ENCODE results near the gene ATXN10.

The ATXN10 gene

DNA sequence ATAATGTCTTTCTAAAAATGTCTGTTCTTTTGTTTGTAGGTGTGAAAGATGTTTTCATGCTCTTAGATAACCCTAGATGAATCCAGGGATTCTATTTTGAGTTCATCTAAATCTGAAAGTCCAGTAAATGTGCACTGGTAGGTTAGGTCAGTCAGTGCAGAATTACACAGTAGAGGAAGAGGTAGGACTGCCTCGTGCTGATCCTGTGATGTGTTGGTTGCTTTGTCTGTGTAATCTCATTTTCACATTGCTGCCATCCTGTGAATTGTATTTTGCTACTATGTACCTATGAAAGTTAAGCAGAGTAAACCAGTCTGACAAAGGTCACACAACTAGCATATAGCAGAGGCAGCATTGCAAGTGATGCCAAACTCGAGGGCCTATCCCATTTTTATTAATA, 36.5 kb downstream of the ATXN10 start:
- Histone ChIP-seq H3K27me3 (ENCODE audit: control insufficient read depth in 1 of 2, insufficient read depth in 1 of 2, low read length in 2 of 2) (no peaks in the 10 kb centered on the region), H3K4ac (ENCODE audit: low read depth in 1 of 2, low read length in 2 of 2) (no peak overlapping the region), H3K36me3 (ENCODE audit: control insufficient read depth in 1 of 2, insufficient read depth in 2 of 2, low read depth in 1 of 2, low read length in 2 of 2) (peaks cover 10 to 67% of the 10 kb centered on the region in 2 experiments), H3K4me2 (ENCODE audit: low read length, poor library complexity, severe bottlenecking) (no peak overlapping the region), H3K14ac (ENCODE audit: low read length in 2 of 2) (no peak overlapping the region), H2BK5ac (ENCODE audit: low read depth, low read length, poor library complexity, severe bottlenecking) (no peak overlapping the region), H2AK5ac (ENCODE audit: low read length, severe bottlenecking) (no peak overlapping the region), H3K27ac (ENCODE audit: low read length, poor library complexity, severe bottlenecking) (peak overlapping the region; percentile 4), H3K9ac (ENCODE audit: low read length) (no peak overlapping the region), H3K4me3 (ENCODE audit: insufficient read depth in 1 of 2, low read depth in 1 of 2, low read length in 2 of 2) (no peak overlapping the region), H3K23ac (ENCODE audit: low read length in 2 of 2) (no peak overlapping the region), H3K9me3 (ENCODE audit: control insufficient read depth, low read length) (no peaks in the 10 kb centered on the region), H3K4me1 (ENCODE audit: control insufficient read depth, insufficient read depth, low read depth, low read length) (peaks cover 8% of the 10 kb centered on the region), H2BK120ac (ENCODE audit: low read depth, low read length) (no peak overlapping the region), H3K79me1 (replicated peaks; ENCODE audit: low read length, poor library complexity, severe bottlenecking) (peaks cover 16% of the 10 kb centered on the region), H2BK12ac (ENCODE audit: low read length in 2 of 2) (no peak overlapping the region), H2BK15ac (ENCODE audit: low read depth, poor library complexity, severe bottlenecking) (no peak overlapping the region), H4K8ac (ENCODE audit: low read length) (no peak overlapping the region), H2AFZ (ENCODE audit: low read depth, low read length) (no peak overlapping the region), H4K91ac (ENCODE audit: low read length) (no peak overlapping the region), H3K18ac (ENCODE audit: low read depth in 1 of 2, low read length in 2 of 2) (no peak overlapping the region)
- 100% methylated on average over 2 of the region's 2 CpGs for WGBS
- no peak for DNase-seq

DNA sequence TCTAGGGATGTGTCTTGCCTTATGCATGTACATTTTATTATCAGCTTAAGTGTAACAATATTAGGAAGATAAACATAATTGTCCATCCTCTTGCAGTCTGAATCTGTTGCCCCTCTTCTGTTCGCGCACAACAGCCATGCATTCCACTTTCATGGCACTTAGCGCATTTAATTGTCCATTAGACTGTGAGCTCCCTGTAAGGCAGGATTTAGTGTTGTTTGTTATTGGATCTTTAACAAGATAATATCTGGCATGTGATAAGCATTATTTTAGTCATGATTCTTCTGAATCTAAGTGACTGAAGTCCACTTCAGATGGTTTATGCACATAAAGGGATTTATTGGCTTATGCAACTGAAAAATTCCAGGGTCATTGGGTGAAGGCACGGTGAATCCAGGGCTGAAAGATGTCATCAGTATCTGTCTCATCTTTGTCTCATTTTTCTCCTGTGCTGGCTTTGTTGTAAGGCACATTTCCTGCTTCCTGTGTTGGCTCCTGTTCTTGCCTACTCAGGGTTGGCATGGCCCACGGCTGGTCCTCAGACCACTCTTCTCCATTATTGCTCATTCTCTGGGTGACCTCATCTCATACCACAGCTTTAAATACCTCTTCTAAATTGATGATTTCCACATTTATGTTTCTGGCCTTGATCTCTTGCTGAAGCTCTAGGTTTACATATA, 37.6 kb downstream of the ATXN10 start:
- peak overlapping the region; percentile 41 for H3K9ac ChIP-seq (ENCODE audit: low read length)
- H3K79me1 ChIP-seq (replicated peaks; ENCODE audit: low read length, poor library complexity, severe bottlenecking): peaks cover 11% of the 10 kb centered on the region
- H3K36me3 ChIP-seq (ENCODE audit: control insufficient read depth in 1 of 2, insufficient read depth in 2 of 2, low read depth in 1 of 2, low read length in 2 of 2): peaks cover 5 to 67% of the 10 kb centered on the region in 2 experiments
- H3K4me1 ChIP-seq (ENCODE audit: control insufficient read depth, insufficient read depth, low read depth, low read length): peaks cover 8% of the 10 kb centered on the region
- H3K4me3 ChIP-seq (ENCODE audit: insufficient read depth in 1 of 2, low read depth in 1 of 2, low read length in 2 of 2): peak overlapping the region in 1 of 2 experiments; percentile 23
- H4K8ac ChIP-seq (ENCODE audit: low read length): no peak overlapping the region
- no peak overlapping the region for H2BK15ac ChIP-seq (ENCODE audit: low read depth, poor library complexity, severe bottlenecking)
- no peaks in the 10 kb centered on the region for H3K27me3 ChIP-seq (ENCODE audit: control insufficient read depth in 1 of 2, insufficient read depth in 1 of 2, low read length in 2 of 2)
- H2AFZ ChIP-seq (ENCODE audit: low read depth, low read length): no peak overlapping the region
- H2AK5ac ChIP-seq (ENCODE audit: low read length, severe bottlenecking): peak overlapping the region; percentile 97
- H3K27ac ChIP-seq (ENCODE audit: low read length, poor library complexity, severe bottlenecking): peak overlapping the region; percentile 68
- H3K18ac ChIP-seq (ENCODE audit: low read depth in 1 of 2, low read length in 2 of 2): peak overlapping the region in 1 of 2 experiments; percentile 82
- H2BK5ac ChIP-seq (ENCODE audit: low read depth, low read length, poor library complexity, severe bottlenecking): no peak overlapping the region
- H3K9me3 ChIP-seq (ENCODE audit: control insufficient read depth, low read length): no peaks in the 10 kb centered on the region
- no peak overlapping the region for H4K91ac ChIP-seq (ENCODE audit: low read length)
- WGBS: 62% methylated on average over 5 of the region's 5 CpGs
- H2BK120ac ChIP-seq (ENCODE audit: low read depth, low read length): no peak overlapping the region
- H3K4me2 ChIP-seq (ENCODE audit: low read length, poor library complexity, severe bottlenecking): no peak overlapping the region
- H3K14ac ChIP-seq (ENCODE audit: low read length in 2 of 2): no peak overlapping the region
- peak; percentile 64 for DNase-seq
- no peak overlapping the region for H3K4ac ChIP-seq (ENCODE audit: low read depth in 1 of 2, low read length in 2 of 2)
- no peak overlapping the region for H2BK12ac ChIP-seq (ENCODE audit: low read length in 2 of 2)
- H3K23ac ChIP-seq (ENCODE audit: low read length in 2 of 2): no peak overlapping the region

GRCh38 chr22:45709866-45710265, 38.2 kb downstream of the ATXN10 start:
- no peak overlapping the region for H2BK15ac ChIP-seq (ENCODE audit: low read depth, poor library complexity, severe bottlenecking)
- no peak overlapping the region for H3K4me2 ChIP-seq (ENCODE audit: low read length, poor library complexity, severe bottlenecking)
- H2BK12ac ChIP-seq (ENCODE audit: low read length in 2 of 2): no peak overlapping the region
- no peak overlapping the region for H3K4ac ChIP-seq (ENCODE audit: low read depth in 1 of 2, low read length in 2 of 2)
- H3K23ac ChIP-seq (ENCODE audit: low read length in 2 of 2): no peak overlapping the region
- H3K9me3 ChIP-seq (ENCODE audit: control insufficient read depth, low read length): no peaks in the 10 kb centered on the region
- H3K79me1 ChIP-seq (replicated peaks; ENCODE audit: low read length, poor library complexity, severe bottlenecking): peaks cover 10% of the 10 kb centered on the region
- WGBS: 32% methylated on average over 2 of the region's 2 CpGs
- DNase-seq: peak; percentile 78
- H3K27ac ChIP-seq (ENCODE audit: low read length, poor library complexity, severe bottlenecking): peak overlapping the region; percentile 68
- H2BK5ac ChIP-seq (ENCODE audit: low read depth, low read length, poor library complexity, severe bottlenecking): no peak overlapping the region
- H3K9ac ChIP-seq (ENCODE audit: low read length): peak overlapping the region; percentile 41
- peak overlapping the region in 1 of 2 experiments; percentile 37 for H3K18ac ChIP-seq (ENCODE audit: low read depth in 1 of 2, low read length in 2 of 2)
- peaks cover 7 to 65% of the 10 kb centered on the region in 2 experiments for H3K36me3 ChIP-seq (ENCODE audit: control insufficient read depth in 1 of 2, insufficient read depth in 2 of 2, low read depth in 1 of 2, low read length in 2 of 2)
- no peak overlapping the region for H2BK120ac ChIP-seq (ENCODE audit: low read depth, low read length)
- no peak overlapping the region for H4K8ac ChIP-seq (ENCODE audit: low read length)
- H3K4me1 ChIP-seq (ENCODE audit: control insufficient read depth, insufficient read depth, low read depth, low read length): peaks cover 8% of the 10 kb centered on the region
- H3K4me3 ChIP-seq (ENCODE audit: insufficient read depth in 1 of 2, low read depth in 1 of 2, low read length in 2 of 2): no peak overlapping the region
- H4K91ac ChIP-seq (ENCODE audit: low read length): no peak overlapping the region
- no peak overlapping the region for H2AFZ ChIP-seq (ENCODE audit: low read depth, low read length)
- H3K27me3 ChIP-seq (ENCODE audit: control insufficient read depth in 1 of 2, insufficient read depth in 1 of 2, low read length in 2 of 2): no peaks in the 10 kb centered on the region
- H2AK5ac ChIP-seq (ENCODE audit: low read length, severe bottlenecking): no peak overlapping the region
- no peak overlapping the region for H3K14ac ChIP-seq (ENCODE audit: low read length in 2 of 2)

DNA sequence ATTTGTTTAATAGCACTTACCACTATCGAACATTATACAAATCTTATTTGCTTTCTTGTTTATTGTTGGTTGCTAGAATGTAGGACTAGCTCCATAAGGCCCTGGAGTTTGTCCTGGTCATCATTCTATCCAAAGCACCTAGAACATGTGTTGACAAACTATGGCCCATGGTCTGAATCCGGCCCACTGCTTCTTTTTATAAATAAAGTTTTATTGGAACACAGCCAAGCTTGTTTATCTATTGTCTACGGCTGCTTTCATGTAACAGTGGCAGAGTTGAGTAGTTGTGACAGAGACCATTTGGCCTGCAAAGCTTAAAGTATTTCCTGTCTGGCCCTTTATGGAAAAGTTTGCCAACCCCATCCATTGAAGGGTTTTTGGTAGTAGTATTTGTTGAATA, 38.8 kb downstream of the ATXN10 start:
- H3K36me3 ChIP-seq (ENCODE audit: control insufficient read depth in 1 of 2, insufficient read depth in 2 of 2, low read depth in 1 of 2, low read length in 2 of 2): peaks cover 6 to 71% of the 10 kb centered on the region in 2 experiments
- H2BK15ac ChIP-seq (ENCODE audit: low read depth, poor library complexity, severe bottlenecking): no peak overlapping the region
- no peak overlapping the region for H3K4me3 ChIP-seq (ENCODE audit: insufficient read depth in 1 of 2, low read depth in 1 of 2, low read length in 2 of 2)
- H2BK120ac ChIP-seq (ENCODE audit: low read depth, low read length): no peak overlapping the region
- H2AK5ac ChIP-seq (ENCODE audit: low read length, severe bottlenecking): no peak overlapping the region
- H3K9ac ChIP-seq (ENCODE audit: low read length): no peak overlapping the region
- no peak overlapping the region for H2BK12ac ChIP-seq (ENCODE audit: low read length in 2 of 2)
- no peak overlapping the region for H3K18ac ChIP-seq (ENCODE audit: low read depth in 1 of 2, low read length in 2 of 2)
- H3K14ac ChIP-seq (ENCODE audit: low read length in 2 of 2): no peak overlapping the region
- peak; percentile 28 for DNase-seq
- no peak overlapping the region for H4K91ac ChIP-seq (ENCODE audit: low read length)
- no peaks in the 10 kb centered on the region for H3K9me3 ChIP-seq (ENCODE audit: control insufficient read depth, low read length)
- H3K4ac ChIP-seq (ENCODE audit: low read depth in 1 of 2, low read length in 2 of 2): no peak overlapping the region
- no peak overlapping the region for H3K27ac ChIP-seq (ENCODE audit: low read length, poor library complexity, severe bottlenecking)
- peaks cover 8% of the 10 kb centered on the region for H3K4me1 ChIP-seq (ENCODE audit: control insufficient read depth, insufficient read depth, low read depth, low read length)
- H3K79me1 ChIP-seq (replicated peaks; ENCODE audit: low read length, poor library complexity, severe bottlenecking): peaks cover 10% of the 10 kb centered on the region
- no peak overlapping the region for H3K4me2 ChIP-seq (ENCODE audit: low read length, poor library complexity, severe bottlenecking)
- H2BK5ac ChIP-seq (ENCODE audit: low read depth, low read length, poor library complexity, severe bottlenecking): no peak overlapping the region
- no peak overlapping the region for H2AFZ ChIP-seq (ENCODE audit: low read depth, low read length)
- H4K8ac ChIP-seq (ENCODE audit: low read length): no peak overlapping the region
- 47% methylated on average over 2 of the region's 3 CpGs for WGBS
- H3K23ac ChIP-seq (ENCODE audit: low read length in 2 of 2): no peak overlapping the region
- H3K27me3 ChIP-seq (ENCODE audit: control insufficient read depth in 1 of 2, insufficient read depth in 1 of 2, low read length in 2 of 2): no peaks in the 10 kb centered on the region
